ENCODE measurements around the gene JAKMIP2.

JAKMIP2 gene

DNA sequence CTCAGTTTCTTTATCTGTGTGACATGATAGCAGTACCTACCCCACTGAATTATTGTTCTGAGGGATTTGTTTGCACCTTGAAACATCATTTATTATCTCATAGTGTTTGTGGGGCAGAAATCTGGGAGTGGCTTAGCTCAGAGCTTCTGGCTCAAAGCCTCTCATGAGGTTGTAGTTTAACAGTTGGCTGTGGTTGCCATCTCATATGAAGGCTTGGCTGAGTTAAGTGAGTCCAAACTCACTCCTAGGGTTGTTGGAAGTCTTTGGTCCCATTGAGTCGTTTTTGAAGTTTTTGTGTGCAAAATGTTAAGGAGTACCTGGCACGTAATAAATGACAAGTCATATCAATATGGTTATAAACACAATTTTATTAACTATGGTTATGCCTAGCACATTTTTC, 3.6 kb upstream of the JAKMIP2 start:
- DNase-seq, result no peak

DNA sequence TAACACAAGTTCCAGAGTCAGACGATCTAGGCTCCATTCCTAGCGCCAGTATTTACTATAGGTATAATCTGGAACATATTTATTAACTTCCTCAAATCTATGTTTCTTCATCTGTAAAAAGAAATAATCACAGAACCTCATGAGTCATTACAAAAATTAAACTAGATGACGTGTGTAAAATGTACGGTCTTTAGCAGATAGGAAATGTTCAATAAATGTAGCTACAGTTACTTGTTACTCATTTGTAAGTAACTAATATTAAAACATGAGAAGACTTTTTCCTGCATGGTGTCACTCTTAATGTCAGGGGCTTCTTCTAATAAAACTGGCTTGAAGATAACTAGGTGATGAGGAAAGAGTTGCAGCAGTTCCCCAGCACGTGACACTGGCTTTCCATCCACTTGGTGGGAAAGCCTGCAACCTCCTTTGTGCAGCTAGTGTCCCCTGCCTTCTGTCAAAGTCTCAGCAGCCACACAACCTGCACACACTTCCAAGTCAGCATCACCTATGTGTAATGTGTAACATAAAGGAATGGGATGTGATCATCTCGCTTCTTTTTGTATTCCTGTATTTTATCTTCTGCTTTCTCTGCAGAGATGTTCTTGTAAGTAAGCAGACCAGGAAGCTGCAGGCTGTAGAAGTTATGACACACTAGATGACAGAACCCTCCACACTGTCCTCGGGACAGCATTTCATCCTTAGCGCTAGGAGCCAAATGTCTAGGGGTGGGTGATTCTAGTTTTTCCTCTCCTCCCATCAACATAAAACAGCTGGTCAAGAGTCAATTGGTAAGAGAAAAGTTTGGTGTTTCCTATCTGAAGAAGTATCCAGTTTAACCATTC, 1.8 kb upstream of the JAKMIP2 start:
- no peak for DNase-seq

DNA sequence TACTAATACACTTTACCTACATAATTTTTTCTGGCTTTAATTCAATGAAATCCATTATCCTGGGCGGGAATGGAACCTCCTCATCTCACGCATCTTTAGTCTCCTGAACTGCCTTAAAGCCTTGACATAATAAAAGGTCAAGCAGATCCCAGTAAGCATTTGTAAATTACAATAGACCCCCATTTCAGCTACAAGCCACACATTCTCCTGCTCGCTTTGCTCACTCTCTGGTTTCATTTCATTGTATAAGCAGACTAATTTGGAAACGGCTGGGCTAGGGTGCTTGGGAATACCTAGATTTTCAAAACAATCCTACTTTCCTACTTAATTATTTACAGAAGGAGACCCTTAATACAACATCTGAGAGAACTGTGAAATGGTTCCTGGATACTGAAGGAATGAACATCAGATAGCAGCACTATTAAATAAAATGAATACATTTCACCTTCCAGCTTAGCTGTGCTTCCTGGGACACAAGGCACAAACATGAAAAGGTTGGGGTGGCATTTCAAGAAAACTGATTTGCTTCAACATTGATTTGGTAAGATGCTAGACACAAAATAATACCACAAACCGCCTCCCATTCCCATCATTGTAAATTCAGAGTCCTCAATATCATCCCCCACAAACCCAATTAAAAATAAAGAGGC, 1.5 kb downstream of the JAKMIP2 start:
- no peak for DNase-seq

DNA sequence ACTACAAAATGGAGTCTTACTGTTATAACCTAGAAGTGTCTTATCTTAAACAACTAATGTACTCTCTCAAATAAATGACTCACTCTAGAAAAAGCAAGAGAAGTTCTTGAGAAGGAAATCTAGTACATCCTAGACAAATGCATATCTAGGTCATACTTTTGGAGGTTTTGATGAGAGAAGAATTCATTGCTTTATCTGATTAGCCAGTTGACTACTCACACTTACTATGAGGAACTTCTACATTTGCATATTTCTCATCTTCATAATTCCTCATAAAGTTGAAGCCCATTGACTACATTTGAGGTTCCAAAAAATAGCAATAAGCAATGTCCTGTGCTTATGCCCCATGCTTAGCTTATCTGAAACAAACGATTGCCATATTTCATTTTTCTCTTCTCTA, 2.8 kb downstream of the JAKMIP2 start:
- no peak for DNase-seq

DNA sequence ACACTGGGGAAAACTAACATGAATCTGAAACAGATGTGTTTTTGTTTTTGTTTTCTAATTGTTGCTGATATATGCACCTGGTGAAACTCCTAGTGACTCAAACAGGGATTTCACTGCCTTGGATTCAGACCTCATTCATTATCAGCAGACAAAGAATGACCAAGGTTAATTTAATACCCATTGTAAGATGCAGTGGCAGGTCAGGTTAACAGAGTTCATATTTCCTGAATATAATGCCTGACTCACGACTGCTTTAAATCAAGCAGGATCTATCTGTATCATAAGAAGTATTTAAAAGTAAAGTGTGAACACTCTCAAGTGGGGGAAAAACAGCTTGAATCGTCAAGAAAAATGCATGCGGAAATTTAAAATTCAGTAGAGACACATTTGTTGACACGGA, 5.5 kb downstream of the JAKMIP2 start:
- DNase-seq, result no peak

DNA sequence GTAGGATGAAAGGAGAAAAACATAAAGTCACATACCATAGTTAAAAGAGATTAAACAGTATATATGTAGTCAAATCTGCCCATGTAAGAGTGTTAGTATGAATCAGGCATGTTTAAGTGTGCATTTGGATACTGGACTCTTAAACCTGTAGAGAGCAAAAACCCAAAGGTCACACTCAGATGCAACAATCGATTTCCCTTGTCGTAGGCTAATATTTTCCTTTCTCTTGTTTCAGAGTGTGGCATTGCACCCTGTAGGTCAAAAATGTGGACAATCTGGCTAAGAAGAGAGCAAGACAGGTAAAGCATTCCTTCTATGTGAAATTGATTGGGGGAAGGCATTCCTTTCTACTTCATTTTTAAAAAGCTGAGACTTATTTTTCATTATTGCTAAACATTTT, 8.9 kb downstream of the JAKMIP2 start:
- DNase-seq, result no peak

DNA sequence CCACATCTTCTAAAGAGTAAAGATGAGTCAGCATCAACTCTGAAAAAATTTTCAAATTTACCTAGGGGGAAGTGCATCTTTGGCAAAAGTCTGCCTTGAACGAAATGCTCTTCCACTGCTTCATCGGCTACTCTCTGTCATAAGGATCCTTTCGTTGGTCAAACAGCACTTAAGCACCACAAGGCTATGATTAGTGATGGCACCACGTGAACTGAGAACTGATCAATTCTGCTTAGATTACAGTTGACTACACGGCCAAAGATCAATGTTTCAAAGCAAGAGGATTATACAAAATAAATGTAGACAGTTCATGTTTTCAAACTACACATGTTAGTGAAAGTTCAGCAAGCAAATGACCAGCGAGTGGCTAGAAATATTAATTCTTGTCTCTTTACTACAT, 9.4 kb downstream of the JAKMIP2 start:
- DNase-seq, result no peak

DNA sequence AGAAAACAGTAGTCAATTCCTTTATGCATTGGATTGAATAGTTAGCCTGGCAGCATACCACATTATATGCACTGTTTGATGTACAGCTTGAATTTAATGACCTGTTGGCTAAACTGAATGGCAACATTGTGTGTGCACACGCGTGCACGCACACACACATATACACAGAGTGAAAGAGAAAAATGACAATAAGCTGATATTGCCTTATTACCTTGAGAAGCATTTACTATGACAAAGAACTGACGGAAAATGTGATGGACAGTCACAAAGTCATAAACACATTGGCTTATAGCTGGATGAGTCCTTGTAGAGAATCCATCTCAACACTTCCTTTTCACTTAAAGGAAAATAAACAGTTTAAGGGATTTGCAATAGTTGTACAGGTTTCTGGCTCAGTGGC, 15.5 kb downstream of the JAKMIP2 start:
- no peak for DNase-seq

DNA sequence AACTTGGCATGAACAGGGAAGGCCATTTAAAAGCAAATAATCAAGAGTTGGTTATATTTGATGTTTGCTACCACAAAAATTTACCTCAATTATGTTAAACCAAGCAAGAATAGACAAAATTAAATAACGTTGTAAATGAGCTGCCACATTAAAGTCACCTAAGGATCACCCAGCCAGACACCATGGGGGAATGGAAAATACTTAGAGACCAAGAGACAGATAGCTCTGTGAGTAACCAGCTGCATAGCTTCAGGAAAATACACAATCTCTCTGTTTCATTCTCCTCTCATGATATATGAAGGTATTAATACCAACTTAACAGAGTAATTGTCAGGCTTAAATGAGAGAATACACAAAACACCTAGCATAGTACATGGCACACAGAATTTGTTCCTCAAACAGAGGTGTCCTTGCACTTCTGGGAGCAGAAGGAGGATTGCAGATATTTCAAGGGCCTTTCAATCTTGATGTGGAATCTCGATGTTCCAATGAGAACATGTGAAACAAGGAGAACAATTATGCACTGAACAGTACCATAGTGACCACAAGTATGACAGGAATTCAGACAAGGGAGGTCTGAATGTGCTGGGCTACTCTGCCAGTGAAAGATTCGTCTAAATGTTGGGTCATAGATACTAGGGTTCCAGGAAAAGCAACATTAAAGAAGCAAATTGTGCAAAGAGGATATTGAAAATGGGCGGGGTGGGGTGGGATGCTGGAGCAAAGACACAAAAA, 18.6 kb downstream of the JAKMIP2 start:
- DNase-seq, result no peak

DNA sequence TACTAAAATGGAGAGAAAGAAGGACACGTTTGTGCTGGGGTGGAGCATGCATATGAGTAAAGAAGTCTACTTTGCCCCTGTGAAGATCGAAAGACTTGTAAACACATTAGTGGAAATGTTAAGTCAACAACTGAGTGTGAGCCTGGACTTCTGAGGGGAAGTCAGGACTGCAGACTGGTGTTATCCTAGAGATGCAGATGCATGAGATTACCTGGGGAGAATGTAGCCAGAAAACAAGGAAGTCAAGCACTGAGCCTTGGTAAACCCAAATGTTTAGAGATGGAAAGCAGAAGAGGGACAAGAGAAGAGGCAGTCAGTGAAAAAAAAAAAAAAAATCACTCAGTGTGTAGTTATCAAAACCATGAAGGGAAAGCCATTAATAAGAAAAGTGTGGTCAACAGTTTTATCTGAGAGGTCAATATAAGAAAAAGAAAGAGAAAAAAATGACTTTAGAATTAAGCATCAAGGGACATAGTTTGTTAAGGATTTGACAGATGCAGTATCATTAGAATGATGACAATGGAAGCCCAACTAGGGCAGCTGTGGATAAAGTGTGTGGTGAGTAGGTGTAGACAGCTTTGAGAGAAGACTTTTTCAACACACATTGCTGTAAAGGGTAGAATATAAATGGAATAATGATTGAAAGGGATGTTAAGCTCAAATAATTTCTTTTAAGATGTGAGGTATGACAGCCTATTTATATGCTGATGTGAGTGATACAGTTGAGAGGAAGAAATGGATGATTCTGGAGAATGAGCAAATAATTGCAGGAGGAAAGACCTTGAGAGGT, 22.2 kb downstream of the JAKMIP2 start:
- no peak for DNase-seq

DNA sequence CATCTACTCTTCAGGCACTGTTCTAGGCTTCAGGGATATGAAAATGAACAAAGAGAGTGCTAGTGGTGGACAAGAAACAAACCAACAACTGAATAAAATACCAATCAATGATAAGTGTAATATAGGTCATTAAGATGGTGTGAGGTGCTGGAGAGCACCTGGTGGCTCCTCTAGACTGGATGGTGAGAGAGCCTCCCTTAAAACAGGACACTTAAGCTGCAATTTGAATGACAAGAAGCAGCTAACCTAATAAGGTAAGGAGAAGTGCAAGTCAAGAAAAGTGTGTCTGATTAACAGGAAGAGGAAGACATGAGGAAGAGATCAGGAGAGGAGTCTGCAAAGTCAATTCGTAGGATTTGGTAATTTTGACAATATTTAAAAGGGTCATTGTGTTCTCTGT, 23.1 kb downstream of the JAKMIP2 start:
- no peak for DNase-seq

DNA sequence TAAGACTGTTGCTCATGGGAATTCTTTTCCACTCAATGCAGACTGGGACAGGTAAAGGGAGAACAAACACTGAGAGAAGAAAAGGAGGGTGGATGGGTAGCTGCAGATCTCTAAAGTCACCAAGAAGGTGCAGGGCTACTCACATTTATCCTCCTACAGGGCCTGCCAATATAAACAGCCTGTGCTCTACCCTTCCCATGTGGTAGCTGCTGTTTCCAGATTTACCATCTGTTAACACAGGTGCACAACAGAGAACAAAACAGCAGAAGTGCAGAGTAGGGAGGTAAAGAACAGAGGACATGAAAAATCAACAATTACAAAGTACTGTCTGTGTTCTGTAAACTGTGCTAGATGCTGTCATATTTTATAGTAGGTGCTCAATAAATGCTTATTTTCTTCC, 26.0 kb downstream of the JAKMIP2 start:
- DNase-seq, result no peak

DNA sequence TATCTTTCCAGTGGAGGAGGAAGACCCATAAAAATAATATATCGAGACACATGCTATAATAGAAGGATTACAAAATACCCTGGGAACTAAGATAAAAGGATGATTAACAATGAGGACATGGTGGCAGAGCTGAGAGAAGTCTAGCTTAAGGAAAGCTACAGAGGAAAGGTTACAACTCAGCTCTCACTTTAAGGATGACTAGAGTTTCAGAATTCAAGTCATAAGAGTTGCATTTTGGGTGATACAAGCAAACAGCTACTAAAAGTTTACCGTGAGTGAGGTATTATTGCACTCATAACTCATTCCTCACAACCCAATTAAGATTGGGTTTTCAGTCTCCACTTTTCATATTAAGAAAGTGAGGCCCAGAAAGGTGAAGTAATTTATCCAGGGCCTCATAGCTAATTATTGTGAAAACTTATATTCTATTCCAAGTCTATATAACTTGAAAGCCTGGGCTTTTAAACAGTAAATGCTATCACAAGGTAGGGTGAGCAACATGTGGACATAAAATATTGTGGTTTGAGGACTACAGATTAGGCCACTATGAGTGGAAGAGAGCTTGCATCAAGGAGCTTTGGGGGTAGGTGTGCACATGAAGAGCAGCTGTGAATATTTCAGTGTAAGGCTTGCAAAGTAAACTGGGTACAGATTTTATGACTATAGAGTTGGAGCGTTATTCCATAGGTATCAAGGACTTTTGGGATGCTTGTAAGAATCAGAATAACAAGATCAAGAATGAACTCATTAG, 28.0 kb downstream of the JAKMIP2 start:
- no peak for DNase-seq

DNA sequence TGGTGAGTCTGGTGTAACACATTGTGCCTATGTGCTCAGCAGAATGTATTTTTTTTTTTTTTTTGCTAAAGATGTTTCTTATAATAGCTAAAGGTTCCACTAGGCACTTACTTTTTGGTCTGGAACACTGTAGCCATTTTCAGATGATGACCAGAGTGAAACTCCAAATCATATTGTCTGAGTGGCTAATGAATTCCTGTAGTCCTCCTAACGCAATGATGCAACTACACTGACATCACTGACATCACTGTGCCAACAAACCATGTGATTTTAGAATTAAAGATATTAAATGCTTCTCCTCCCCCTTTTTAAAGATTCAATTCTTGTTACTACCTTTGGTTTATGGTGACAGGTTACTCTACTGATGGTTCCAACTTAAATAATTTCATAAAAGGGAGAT, 28.8 kb downstream of the JAKMIP2 start:
- DNase-seq, result no peak

DNA sequence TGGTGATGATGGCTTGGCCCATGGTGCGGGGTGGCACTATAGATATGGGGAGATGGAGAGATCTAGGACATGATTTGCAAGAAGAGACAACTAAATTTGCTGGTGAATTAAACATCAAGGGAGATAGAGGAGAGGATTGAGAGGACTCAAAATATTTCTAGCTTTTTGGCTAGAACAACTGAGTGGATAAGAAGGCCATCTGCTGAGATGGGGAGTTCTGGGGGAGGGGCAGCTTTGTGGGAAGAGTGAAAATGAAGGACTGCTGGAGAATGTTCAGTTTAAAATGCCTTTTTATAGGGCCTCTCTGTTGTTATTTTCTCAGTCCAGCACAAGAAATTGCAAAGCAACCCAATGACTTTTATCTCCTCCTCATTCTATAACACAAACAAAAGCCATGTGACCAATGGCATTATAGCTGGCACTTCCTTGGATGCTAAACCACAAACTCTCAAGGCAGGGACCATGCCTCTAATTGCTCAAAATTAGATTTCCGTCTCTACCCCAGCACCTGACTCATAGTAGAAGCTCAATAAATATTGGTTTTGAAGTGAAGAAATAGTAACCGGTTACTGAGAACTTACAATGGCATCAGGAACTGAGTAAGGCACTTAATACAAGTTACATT, 29.8 kb downstream of the JAKMIP2 start:
- DNase-seq, result no peak

DNA sequence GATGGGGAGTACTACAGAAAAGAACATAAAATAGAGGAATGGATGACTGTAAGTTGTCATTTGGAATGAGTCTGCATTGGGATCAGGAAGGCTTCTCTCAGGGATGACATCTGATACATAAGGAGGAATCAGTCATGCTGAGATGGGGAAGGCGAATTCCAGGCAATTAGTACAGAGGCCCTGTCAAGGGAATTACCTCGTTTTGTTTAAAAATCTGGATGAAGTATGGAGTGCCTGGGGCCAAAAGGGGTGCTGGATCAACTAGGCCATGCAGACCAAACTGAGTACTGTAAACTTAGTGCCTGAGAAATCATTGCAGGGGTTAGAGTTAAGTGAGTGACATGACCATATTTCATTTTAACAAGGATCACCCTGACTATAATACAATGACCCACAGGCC, 30.5 kb downstream of the JAKMIP2 start:
- DNase-seq, result no peak

DNA sequence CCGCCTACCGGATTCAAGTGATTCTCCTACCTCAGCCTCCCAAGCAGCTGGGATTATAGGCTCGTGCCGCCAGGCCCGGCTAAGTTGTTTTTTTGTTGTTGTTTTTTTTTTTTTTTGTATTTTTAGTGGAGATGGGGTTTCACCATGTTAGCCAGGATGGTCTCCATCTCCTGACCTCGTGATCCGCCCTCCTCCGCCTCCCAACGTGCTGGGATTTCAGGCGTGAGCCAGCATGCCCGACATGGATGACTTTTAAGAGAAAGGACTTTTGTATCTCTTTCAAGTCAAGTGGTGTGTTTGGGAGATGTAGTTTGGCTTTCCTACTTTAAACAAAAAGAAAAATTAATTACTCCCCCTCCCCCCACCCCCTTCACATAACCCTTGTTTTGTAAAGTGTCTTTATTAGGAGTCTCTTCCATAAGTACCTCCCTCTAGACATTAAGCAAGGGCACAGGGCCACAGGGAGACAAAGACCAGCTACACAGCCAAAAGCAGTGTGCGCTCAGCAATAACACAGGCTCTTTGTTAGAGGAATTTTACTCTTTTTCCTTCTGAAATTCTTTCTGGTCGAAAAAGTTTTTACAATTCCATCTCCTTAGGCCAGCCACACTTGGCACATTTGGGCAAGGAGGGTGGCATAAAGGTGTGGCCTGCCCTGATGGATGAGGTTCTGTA, 31.2 kb downstream of the JAKMIP2 start:
- DNase-seq, result no peak

DNA sequence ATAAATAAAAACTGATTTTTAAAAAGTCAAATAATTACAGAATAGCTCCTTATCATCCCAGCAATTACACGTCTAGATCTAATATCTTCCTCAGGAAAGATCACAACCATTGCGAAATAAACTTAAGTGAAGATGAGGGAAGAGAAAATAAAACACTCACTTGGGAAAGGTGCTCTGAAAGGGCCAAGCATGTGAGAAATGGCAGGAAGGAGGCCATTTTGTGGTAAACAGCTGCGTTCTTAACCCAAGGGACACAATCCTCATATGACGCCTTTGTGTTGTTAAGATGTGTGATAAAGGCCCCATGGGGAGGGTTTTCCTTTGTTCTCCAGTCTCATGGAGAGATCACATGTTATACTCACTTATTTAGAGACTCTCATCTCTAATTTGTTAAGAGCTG, 32.5 kb downstream of the JAKMIP2 start:
- DNase-seq, result no peak

DNA sequence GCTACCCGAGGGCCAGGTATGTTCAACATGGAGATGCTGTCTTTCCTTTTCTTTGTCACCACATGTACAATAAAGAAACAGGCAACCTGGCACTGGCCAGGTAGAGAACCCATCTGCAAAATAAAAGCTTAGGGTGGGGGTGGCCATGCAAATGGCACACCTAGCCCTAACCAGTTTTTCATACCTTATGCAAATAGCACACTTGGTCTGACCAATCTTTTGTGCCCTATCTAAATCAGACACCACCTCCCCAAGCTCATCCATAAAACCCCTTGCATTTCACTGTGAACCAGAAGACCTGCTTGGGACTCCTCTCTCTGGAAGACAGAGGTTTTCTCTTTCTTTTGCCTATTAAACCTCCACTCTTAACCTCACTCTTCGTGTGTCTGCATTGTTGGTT, 33.9 kb downstream of the JAKMIP2 start:
- DNase-seq, result no peak

DNA sequence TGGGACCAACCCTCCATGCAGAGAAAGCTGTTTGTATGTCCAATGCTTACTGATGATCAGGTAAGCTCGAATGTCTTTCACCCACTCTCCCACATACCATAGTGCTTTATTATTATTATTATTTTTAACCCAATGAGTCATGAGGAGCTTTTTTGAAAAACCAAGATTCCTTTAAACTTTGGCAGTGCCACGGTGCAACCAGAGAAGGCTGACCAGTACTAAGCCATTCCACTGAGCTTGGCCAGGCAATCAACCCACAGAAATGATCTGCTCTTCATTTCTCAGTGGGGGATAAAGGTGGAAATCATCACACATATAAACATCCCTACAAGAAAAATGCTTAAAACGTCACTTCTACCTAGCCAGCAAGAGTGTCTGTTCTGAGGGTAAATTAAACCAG, 35.5 kb downstream of the JAKMIP2 start:
- DNase-seq, result no peak

DNA sequence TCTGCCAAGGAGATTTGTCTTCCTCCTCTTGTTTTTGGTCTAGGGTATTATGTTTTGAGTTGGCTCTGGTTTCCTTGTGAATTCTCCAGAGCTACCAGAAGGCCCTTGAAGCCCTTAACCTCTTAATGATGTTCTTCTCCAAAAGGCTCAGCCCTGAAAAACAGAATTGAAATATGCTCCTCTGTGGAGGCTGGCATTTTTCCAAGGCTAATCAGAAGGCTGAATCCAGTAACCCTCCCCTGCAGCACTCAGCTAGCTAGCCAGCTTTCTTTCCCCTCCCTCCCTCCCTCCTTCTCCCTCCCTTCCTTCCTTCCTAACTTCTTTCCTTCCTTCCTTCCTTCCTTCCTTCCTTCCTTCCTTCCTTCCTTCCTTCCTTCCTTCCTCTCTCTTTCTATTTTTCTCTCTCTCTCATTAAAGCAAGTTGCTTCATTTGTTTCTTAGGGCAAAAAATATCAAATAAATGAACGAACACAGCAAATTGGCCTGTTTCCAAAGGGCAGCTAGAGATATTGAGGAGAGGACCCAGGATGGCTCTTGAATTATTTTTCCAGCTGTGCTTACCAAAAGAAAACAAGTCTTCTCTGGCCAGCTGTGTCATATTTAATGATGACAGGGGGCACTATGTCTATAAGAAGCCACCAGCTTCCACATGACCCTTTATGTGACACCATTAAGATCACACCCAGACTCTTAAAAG, 38.7 kb downstream of the JAKMIP2 start:
- DNase-seq, result no peak
